Measurements from ENCODE around the gene ROCK1.
"Not testable (repeated sequence)": the region's sequence is repeated elsewhere in the genome, so short reads cannot be mapped to it uniquely, and the experiment has no call there.

- not testable (repeated sequence) for TF ChIP-seq POLR2A (IDR thresholded peaks at IDR 0.05; ENCODE audit: low read length); GATA1 (IDR thresholded peaks at IDR 0.05; ENCODE audit: low read depth, low read length)
Measured at GRCh38 chr18:21137719-21138488, 26.3 kb upstream of the ROCK1 start.
